ENCODE data around the gene MRTFB.

GRCh38 chr16:14071576-14072271 is 605 bp downstream of the MRTFB start:
- TF ChIP-seq POLR2A (IDR thresholded peaks at IDR 0.05) (no peak), CTCF (IDR thresholded peaks at IDR 0.05) (no peak)
